ENCODE data around the gene PTPRN2.

Gene PTPRN2

DNA sequence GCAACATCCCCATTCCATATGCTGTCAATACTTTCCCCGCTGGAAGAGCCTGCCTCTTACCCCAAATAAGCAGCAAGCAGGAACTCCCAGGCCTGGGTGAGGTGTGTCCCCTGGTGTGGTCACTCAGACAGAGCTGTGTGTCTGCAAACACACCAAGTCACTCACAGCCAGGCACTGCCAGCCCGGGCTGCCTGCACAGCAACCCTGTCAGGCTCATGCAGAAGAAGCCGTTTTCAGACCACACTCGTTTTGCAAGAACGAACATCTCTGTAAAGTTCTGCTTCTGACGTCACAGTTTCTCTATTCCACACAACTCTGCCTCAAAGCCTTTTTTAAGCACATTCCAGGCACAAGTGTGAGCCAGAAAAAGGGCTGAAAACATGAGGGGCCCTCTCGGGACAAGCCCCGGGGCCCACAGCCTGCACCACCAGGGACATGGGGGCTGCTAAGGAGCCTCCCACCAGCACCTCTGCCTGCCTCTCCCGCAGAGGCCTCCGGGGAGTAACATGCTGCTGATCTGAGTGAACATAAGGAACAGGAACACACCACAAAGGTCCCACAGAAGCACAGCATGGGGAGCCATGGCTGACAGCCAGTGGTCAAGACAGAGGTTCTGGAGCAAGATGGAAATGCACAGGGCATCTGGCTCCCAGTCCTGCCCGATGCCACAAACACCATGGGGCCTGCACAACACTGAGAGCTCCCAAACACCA is 11.4 kb downstream of the PTPRN2 start:
- Histone ChIP-seq H3K4ac (ENCODE audit: low read length) (no peak overlapping the region), H3K27ac (replicated peaks; ENCODE audit: low read length) (no peak overlapping the region), H3K36me3 (replicated peaks in 1 of 2; ENCODE audit: control insufficient read depth in 2 of 2, insufficient read depth in 2 of 2, low read length in 2 of 2) (no peaks in the 10 kb centered on the region), H2BK15ac (ENCODE audit: low read length) (no peak overlapping the region), H3K79me1 (ENCODE audit: low read depth, low read length) (no peaks in the 10 kb centered on the region), H3K4me3 (ENCODE audit: low read length in 2 of 2) (no peak overlapping the region), H2BK5ac (ENCODE audit: low read length) (no peak overlapping the region), H2AK5ac (ENCODE audit: low read depth, low read length) (no peak overlapping the region), H3K9me3 (replicated peaks in 1 of 2; ENCODE audit: control insufficient read depth in 2 of 2, insufficient read depth in 1 of 2, low read depth in 1 of 2, low read length in 2 of 2) (peaks cover 7 to 9% of the 10 kb centered on the region in 2 donors), H2BK12ac (ENCODE audit: low read length) (no peak overlapping the region), H3K18ac (ENCODE audit: low read length) (no peak overlapping the region), H3K14ac (ENCODE audit: low read length) (no peak overlapping the region), H2BK120ac (ENCODE audit: low read depth, low read length) (no peak overlapping the region), H3K23ac (ENCODE audit: low read depth, low read length, poor library complexity) (no peak overlapping the region), H3K4me1 (ENCODE audit: control insufficient read depth in 2 of 2, insufficient read depth in 1 of 2, low read depth in 1 of 2, low read length in 2 of 2) (no peaks in the 10 kb centered on the region), H4K8ac (ENCODE audit: low read depth, low read length) (no peak overlapping the region), H3K27me3 (ENCODE audit: control insufficient read depth in 3 of 3, insufficient read depth in 3 of 3, low read depth in 1 of 3, low read length in 3 of 3) (no peaks in the 10 kb centered on the region), H3K9ac (ENCODE audit: low read depth, low read length, poor library complexity) (no peak overlapping the region), H2AFZ (ENCODE audit: low read length) (no peak overlapping the region), H4K91ac (ENCODE audit: low read depth, low read length, poor library complexity) (no peak overlapping the region), H3K4me2 (ENCODE audit: insufficient read depth, low read length, poor library complexity, severe bottlenecking) (no peak overlapping the region)
- no CpG with 5 or more reads among the region's 11 CpGs for WGBS, 2 donors (ENCODE audit: extremely low coverage in 2 of 2, insufficient read length in 2 of 2, insufficient replicate concordance in 1 of 2)
- no peak for DNase-seq (ENCODE audit: low spot score)

DNA sequence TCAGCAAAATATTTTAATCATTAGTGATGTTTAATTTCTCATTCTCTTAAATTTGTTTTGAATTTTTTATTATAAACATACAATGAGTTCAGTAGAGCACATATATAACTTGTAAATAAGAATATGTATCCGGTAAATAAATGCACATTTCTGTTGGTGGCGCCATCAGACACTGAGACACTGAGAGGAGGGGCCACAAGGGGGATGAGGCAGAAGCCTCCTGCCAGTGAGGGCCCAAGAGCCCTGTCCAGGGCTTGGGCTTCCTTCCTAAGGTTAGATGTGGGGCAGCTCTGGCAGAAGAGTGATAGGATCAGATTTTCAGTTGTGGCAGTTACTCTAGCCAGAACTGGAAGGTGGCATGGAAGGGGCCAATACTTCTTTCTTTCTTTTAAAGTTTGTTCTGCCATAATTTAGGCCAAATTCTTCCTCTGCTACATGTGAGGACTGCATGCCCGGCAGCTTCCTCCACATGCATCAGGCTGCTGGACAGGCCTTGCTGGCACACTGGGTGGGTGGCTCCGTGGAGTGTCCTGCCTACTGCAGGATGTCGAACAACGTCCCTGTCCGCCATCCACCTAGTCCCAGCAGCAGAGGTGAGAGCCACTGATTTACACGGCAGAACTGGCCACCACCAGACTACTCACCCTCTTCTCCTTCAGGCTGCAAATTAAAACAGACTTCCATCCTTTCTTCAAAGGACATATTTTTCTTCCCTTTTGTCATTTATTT is 13.2 kb downstream of the PTPRN2 start:
- Histone ChIP-seq H3K4ac (ENCODE audit: low read length) (no peak overlapping the region), H2BK5ac (ENCODE audit: low read length) (no peak overlapping the region), H3K9ac (ENCODE audit: low read depth, low read length, poor library complexity) (peak overlapping the region; percentile 70), H3K27me3 (ENCODE audit: control insufficient read depth in 3 of 3, insufficient read depth in 3 of 3, low read depth in 1 of 3, low read length in 3 of 3) (peaks cover 0 to 12% (median under 1%) of the 10 kb centered on the region in 3 experiments), H3K18ac (ENCODE audit: low read length) (peak overlapping the region; percentile 92), H2BK12ac (ENCODE audit: low read length) (peak overlapping the region; percentile 58), H3K4me2 (ENCODE audit: insufficient read depth, low read length, poor library complexity, severe bottlenecking) (no peak overlapping the region), H3K79me1 (ENCODE audit: low read depth, low read length) (no peaks in the 10 kb centered on the region), H3K14ac (ENCODE audit: low read length) (no peak overlapping the region), H3K23ac (ENCODE audit: low read depth, low read length, poor library complexity) (no peak overlapping the region), H2AK5ac (ENCODE audit: low read depth, low read length) (no peak overlapping the region), H4K91ac (ENCODE audit: low read depth, low read length, poor library complexity) (no peak overlapping the region), H2BK120ac (ENCODE audit: low read depth, low read length) (no peak overlapping the region), H3K4me1 (ENCODE audit: control insufficient read depth in 2 of 2, insufficient read depth in 1 of 2, low read depth in 1 of 2, low read length in 2 of 2) (no peaks in the 10 kb centered on the region), H2BK15ac (ENCODE audit: low read length) (no peak overlapping the region), H3K4me3 (ENCODE audit: low read length in 2 of 2) (no peak overlapping the region), H2AFZ (ENCODE audit: low read length) (no peak overlapping the region), H3K36me3 (replicated peaks in 1 of 2; ENCODE audit: control insufficient read depth in 2 of 2, insufficient read depth in 2 of 2, low read length in 2 of 2) (no peaks in the 10 kb centered on the region), H3K27ac (replicated peaks; ENCODE audit: low read length) (no peak overlapping the region), H3K9me3 (replicated peaks in 1 of 2; ENCODE audit: control insufficient read depth in 2 of 2, insufficient read depth in 1 of 2, low read depth in 1 of 2, low read length in 2 of 2) (peaks cover 1% of the 10 kb centered on the region in 2 donors), H4K8ac (ENCODE audit: low read depth, low read length) (peak overlapping the region; percentile 92)
- DNase-seq (ENCODE audit: low spot score), result no peak
- no CpG with 5 or more reads among the region's 8 CpGs for WGBS, 2 donors (ENCODE audit: extremely low coverage in 2 of 2, insufficient read length in 2 of 2, insufficient replicate concordance in 1 of 2)

DNA sequence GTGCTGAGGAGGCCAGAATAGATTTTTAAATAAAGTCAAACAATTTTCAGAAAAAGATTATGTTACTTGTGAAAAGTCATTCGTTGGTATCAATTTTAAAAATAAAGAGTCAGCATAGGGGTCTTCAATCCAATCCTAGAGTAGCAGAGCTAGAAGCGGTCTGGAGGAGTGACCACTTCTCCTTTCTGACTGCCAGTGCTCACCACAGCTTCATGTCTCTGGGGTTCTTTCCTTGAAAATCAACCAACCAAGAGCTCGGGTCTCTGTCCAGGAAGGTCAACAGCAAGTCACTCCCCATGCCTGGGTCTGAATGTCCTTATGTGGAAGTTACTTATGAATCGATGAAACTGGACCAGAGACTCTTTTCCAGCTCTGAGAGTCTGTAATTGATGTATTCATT is 14.3 kb downstream of the PTPRN2 start:
- H2BK15ac ChIP-seq (ENCODE audit: low read length), result no peak overlapping the region
- no peaks in the 10 kb centered on the region for H3K4me1 ChIP-seq (ENCODE audit: control insufficient read depth in 2 of 2, insufficient read depth in 1 of 2, low read depth in 1 of 2, low read length in 2 of 2)
- no peak overlapping the region for H2AFZ ChIP-seq (ENCODE audit: low read length)
- H4K8ac ChIP-seq (ENCODE audit: low read depth, low read length), result no peak overlapping the region
- WGBS, 2 donors (ENCODE audit: extremely low coverage in 2 of 2, insufficient read length in 2 of 2, insufficient replicate concordance in 1 of 2), result no CpG with 5 or more reads among the region's 4 CpGs
- H3K27me3 ChIP-seq (ENCODE audit: control insufficient read depth in 3 of 3, insufficient read depth in 3 of 3, low read depth in 1 of 3, low read length in 3 of 3), result peaks cover 0 to 18% (median 4%) of the 10 kb centered on the region in 3 experiments
- H4K91ac ChIP-seq (ENCODE audit: low read depth, low read length, poor library complexity), result no peak overlapping the region
- H3K14ac ChIP-seq (ENCODE audit: low read length), result no peak overlapping the region
- H3K27ac ChIP-seq (replicated peaks; ENCODE audit: low read length), result no peak overlapping the region
- H3K9ac ChIP-seq (ENCODE audit: low read depth, low read length, poor library complexity), result no peak overlapping the region
- H3K9me3 ChIP-seq (replicated peaks in 1 of 2; ENCODE audit: control insufficient read depth in 2 of 2, insufficient read depth in 1 of 2, low read depth in 1 of 2, low read length in 2 of 2), result peaks cover 0 to 2% of the 10 kb centered on the region in 2 donors
- H3K4me3 ChIP-seq (ENCODE audit: low read length in 2 of 2), result no peak overlapping the region
- H2BK120ac ChIP-seq (ENCODE audit: low read depth, low read length), result no peak overlapping the region
- DNase-seq (ENCODE audit: low spot score), result no peak
- H3K4me2 ChIP-seq (ENCODE audit: insufficient read depth, low read length, poor library complexity, severe bottlenecking), result no peak overlapping the region
- no peak overlapping the region for H3K23ac ChIP-seq (ENCODE audit: low read depth, low read length, poor library complexity)
- H3K36me3 ChIP-seq (replicated peaks in 1 of 2; ENCODE audit: control insufficient read depth in 2 of 2, insufficient read depth in 2 of 2, low read length in 2 of 2), result no peaks in the 10 kb centered on the region
- H3K4ac ChIP-seq (ENCODE audit: low read length), result no peak overlapping the region
- no peak overlapping the region for H2BK12ac ChIP-seq (ENCODE audit: low read length)
- H2AK5ac ChIP-seq (ENCODE audit: low read depth, low read length), result no peak overlapping the region
- H3K18ac ChIP-seq (ENCODE audit: low read length), result no peak overlapping the region
- H3K79me1 ChIP-seq (ENCODE audit: low read depth, low read length), result no peaks in the 10 kb centered on the region
- H2BK5ac ChIP-seq (ENCODE audit: low read length), result no peak overlapping the region
